Lower leg skin (tissue), 3 donors: ENCODE measurements around the gene RPH3AL.

Experiments used
- CTCF ChIP-seq, 3 donors: fragments of 450-650 bp; IDR thresholded peaks; one replicate each; pipeline ENCODE4 v1.5.1; 2016; ENCODE audit warnings: antibody characterized with exemption in 3 of 3, mild to moderate bottlenecking in 3 of 3, moderate library complexity in 2 of 3
- POLR2A ChIP-seq, 2 donors: fragments of 450-650 bp; IDR thresholded peaks; one replicate each; pipeline ENCODE4 v1.6.1; 2016 to 2017; ENCODE audit warnings: antibody characterized with exemption in 2 of 2, mild to moderate bottlenecking in 1 of 2, moderate library complexity in 1 of 2

GRCh38 chr17:307741-308507, 44.7 kb downstream of the RPH3AL start:
- TF ChIP-seq CTCF (IDR thresholded peaks at IDR 0.05) (no peak), POLR2A (IDR thresholded peaks at IDR 0.05) (no peak)
